Activated naive CD4-positive, alpha-beta T cell treated with Interleukin-2 at 50 U/mL for 16 hours (primary cell): ENCODE results near the gene DHRS3.
A peak's percentile ranks its signal among the peaks of the same experiment; 100 is the strongest.

Experiments
- DNase-seq: peaks from one replicate; pipeline ENCODE4 v3.0.0-alpha.2; 2020

Gene DHRS3

DNA sequence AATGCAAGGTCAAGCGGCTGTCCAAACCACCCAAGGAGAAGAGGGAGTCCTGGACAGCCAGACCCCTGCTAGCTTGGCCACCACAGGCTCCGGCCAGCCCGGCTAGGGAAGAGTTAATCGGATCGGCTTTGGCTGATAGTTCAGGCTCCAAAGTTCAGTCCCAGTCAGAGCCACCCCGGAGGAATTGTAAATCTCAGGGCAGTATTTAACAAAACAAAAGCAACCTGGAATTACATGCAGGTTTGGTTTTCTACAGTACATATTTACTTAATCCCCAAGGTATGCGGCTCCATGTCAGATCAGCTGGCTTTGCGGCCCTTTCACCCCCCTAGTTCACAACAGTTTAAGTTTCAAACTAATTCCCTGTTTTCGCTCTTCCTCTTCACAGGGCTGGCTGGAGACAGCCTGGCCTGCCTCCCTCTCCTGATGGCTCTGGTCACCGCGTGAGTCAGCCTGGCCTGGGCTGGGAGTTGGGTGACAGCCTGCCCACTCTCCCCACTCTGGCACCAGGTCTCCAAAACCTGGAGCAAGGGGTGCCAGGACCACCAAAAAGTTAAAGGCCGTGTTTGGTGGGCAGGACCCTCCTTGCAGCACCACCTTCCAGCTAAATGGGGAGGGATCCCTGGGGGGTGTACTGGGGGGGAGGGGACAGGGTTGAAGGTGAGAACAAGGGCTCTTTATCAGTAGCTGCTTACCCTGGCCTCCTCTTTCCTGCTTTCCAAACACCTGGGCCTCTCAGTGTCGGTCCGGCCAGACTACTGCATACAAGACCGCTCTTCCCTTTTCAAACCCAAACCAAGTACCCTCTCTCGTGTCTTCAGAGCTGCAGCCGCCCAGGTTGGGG, 1.9 kb downstream of the DHRS3 start:
- DNase-seq = no peak

DNA sequence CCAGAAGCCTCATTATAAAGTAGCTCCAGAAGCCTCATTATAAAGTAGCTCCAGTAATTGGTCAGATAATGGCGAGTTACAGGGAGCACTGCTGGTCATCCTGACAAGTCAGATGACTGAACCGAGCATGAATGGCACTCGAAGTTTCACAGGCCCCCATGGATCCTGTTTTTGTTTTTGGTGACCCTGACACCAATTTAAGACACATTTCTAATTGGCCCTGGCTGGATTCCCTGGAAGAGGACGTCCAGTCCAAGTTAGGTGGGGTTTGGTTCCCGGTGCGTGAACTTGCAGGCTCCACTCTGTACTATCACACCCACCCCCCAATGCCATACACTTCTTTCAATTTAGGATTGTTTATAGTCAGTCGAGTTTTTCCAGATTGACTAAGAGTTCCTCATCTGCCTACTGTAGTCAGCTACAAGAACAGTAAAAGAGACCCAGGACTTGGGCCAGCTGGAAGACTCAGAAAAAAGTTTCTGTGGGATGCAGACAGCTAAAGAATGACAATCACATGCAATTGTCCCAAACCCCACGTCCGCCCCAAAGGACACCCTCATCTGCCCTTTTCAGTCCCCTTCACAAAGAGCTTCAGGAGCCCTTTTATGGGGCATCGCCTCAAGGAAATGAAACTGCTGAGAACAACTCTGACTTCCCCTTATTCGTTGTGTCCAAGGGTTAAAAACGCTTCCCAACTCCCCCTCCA, 2.7 kb downstream of the DHRS3 start:
- no peak for DNase-seq

DNA sequence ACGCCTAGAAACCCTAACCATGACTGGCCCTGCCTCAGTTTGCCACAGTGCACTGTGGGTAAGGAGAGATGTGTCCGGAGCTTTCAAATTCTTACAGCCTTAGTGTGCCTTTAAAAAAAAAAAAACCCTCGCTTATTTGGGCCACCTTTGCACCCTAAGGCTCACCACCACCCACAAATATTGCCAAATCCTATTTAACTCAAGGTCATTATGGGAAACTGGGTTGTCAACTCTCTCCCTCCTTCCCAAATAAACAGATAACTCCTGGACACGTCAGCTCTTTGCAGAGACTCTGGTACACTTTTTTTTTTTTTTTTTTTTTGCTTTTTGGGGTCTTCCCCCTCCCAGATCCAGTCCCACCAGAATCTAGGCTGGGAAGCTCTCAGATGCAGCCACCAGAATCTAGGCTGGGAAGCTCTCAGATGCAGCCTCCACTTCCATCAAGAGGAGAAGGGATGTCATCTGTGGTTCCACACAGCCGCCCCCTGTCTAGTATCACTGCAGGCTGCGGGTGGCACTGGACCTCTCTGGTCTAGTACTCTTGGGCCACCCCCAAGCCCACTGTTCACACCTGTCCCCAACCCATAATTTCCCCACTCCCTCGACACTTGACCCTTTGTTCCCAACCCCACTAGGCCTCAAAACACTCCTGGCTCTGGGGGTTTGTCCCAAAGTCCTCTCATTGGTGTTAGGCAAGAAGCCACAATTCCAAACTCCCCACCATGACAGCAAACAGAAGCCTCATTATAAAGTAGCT, 3.4 kb downstream of the DHRS3 start:
- DNase-seq = no peak

DNA sequence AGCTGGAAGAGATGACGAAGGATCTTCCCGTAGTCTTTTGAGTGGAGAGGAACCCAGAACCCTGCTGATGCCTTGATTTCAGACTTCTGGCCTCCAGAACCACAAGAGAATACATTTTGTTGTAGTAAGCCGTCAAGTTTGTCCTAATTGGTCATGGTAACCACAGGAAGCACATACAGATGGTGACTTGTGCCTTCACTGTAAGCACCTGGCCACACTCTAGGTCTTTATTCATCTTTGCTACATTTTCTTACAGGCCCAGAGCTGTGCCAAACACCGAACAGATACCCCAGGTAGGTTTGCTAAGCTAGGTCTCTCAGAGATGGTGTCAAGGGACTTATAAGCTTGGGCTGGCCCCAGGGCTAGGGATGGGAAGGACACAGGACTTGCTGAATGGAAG, 4.8 kb downstream of the DHRS3 start:
- no peak for DNase-seq

DNA sequence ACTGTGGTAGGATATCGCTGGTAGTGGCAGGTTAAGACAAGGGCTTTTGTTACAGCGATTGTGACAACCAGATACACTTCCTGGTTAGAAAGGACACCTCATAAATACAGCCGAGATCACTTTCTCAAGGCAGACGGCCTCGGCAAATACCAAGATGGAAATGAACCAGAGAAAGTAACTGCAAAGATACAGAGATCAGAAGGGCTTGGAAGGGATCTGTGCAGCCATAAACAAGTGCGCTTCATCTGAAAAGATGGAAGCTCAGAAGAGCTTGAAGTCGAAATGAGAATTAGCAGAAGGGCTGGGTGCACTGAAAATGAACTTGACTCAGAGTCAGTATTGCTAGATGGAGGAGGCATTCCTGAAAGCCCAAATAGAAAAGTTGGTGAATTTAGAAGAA, 7.1 kb downstream of the DHRS3 start:
- DNase-seq = no peak

DNA sequence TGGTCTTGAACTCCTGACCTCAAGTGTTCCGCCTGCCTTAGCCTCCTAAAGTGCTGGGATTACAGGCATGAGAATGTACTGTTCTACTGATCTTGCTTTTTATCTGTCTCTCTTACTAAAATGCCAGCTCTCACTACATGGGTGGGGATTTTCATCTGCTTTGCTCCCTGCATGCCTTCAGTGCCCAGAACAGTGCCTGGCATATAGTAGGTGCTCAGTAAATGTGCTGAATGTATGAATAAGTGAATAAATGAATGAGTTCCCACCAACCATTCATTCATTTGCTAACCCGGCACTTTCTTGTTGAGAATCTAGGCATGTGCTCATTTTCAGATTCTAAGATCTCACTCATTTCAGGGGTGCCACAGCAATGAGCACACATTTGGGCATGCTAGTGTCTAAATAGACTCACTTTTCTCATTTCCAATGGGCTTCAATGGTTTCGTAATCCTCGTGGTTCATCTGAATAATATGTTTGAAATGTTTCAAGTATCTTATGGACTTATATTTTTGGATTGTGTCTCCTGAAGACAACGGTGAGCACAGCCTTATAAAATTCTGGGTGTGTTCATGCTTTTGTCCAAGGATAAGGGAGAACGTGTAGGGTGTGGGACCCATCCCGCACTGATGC, 7.6 kb downstream of the DHRS3 start:
- DNase-seq = no peak

DNA sequence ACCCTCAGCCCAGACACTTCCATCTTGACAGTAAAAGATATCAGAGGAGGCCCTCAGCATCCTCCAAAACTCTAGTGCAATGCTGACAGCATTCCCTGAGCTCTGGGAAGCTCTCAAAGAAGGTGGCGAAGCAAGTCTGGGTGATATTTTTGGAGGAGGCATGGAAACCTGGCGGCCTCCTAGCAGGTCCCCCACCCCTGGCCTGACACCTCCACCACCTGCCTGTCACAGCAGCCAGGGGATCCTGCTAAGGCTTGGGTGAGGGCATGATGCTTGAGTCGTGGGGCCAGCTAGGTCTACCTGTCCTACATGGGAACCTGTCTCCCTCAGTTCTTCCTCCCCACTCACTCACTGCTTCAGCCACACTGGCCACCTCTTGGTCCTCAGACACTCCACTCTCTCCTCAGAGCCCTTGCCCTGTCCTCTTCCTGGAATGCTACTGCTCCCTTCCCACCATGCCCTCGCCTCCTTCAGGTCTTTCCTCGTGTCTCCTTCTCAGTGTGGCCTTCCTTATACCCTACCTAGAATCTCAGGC, 8.5 kb downstream of the DHRS3 start:
- no peak for DNase-seq

DNA sequence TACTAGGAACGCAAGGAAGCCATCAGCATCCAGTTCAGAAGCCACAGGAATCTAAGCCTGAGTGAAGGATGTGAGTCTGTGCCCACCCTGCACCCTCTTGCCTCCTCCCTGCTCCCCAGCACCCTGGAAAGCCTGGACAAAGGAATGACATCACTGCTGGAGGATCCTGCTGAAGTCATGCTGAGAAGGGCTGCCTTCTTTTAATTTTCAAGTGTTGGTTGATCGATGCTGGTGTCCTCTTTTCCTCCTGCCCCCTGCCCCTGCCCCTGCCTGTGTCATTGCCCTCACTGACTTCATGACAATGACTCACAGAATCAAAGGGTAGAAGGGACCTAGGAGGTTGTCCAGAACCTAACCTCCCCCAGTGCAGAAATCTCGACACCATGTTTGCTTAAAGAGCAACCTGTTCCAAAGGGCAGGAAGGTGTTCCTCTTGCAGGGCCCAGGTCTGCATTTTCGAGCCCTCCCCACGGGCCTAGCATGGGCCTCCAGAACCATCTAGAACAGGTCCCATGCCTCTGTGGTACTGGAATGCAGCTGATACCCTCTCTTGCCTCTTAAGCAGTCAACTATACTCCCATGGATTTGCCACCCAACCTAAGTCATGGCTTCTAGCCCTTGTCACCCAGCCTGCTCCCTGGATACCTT, 9.6 kb downstream of the DHRS3 start:
- DNase-seq = no peak

DNA sequence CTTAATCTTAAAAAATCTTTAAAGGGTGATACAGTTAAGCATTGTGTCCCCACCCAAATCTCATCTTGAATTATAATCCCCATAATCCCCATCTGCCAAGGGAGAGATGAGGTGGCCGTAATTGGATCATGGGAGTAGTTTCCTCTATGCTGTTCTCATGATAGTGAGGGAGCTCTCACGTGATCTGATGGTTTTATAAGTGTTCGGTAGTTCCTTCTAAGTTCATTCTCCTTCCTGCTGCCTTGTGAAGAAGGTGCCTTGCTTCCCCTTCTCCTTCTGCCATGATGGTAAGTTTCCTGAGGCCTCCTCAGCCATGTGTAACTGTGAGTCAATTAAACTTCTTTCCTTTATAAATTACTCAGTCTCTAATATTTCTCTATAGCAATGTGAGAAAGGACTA, 10.7 kb downstream of the DHRS3 start:
- no peak for DNase-seq

DNA sequence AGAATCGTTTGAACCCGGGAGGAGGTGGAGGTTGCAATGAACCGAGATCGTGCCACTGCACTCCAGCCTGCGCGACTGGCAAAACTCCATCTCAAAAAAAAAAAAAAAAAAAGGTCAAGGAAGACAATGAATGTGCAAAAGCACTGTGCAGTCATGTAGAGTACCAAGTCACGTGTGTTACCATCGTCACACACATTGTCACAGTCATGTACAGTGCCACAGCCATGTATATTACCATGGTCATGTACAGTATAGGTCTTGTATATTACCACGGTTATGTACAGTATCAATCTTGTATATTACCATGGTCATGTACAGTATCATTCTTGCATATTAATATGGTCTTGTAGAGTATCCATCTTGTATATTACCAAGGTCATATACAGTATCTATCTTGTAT, 13.0 kb downstream of the DHRS3 start:
- DNase-seq = no peak

DNA sequence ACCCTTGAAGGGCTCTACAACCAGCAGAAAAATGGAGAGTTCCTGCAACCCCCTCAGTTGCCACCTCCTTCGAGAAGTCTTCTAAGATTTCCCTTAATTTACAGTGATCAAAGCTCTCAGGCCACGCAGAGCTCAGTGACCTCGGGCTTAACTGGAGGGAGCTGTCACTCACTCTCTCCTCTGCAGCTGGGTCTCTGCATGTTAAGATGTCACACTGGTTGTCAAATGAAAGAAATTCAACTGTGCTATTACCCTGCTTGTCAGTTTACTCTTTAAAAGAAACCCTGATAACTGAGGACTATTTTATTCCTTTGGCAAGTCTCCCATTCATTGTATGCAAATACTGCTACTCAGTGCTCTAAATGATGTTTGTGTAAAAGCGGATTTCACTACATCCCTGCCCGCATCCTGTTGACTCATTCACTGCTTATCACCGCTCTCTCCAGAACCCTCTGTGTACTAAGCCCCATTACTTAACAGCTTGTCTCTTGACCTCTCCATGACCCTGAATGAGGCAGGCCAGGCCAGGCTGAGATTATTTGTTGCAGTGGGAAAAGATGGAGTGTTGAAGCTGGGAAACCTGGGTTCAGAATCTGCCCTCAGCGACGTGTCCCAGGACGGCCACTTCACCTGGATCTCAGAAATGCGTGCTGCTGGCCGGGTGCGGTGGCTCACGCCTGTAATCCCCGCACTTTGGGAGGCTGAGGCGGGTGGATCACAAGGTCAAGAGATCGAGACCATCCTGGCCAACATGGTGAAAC, 13.7 kb downstream of the DHRS3 start:
- peak; percentile 66 for DNase-seq

DNA sequence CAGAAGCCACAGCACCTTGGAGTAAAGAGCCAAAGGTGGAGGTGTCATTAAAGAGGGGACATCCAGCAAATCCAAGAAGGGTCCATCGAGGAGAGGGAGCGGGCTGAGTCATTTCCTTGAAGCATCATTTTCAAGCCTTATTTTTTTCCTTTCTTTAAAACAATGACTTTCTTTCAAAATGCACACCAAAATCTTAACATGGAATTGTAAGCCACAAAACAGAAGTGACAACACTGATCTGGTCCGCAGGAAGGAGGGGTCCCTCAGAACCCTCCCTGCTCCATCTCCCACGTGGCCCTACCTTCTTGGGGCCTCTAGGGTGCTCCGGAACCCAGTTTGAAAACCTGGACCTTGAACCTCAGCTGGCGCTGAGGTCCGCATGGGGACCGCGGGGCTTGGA, 14.8 kb downstream of the DHRS3 start:
- DNase-seq = no peak

DNA sequence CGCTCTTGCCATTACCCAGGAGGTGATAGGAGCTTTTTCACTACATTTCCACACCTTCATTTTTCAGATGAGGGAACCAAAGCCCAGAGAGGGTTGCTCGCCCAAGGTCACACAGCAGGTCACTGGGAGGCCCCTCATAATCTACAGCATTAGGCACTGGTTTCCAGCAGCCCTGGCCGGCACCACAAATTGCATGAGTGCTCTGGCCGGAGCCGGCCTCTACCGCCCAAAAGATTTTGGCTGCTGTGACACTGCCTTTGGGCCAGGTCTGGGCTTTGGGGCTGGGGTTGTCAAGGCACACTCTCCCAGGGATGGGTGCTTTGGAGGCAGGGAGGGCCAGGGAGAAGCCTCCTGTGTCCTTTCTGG, 15.4 kb downstream of the DHRS3 start:
- no peak for DNase-seq

DNA sequence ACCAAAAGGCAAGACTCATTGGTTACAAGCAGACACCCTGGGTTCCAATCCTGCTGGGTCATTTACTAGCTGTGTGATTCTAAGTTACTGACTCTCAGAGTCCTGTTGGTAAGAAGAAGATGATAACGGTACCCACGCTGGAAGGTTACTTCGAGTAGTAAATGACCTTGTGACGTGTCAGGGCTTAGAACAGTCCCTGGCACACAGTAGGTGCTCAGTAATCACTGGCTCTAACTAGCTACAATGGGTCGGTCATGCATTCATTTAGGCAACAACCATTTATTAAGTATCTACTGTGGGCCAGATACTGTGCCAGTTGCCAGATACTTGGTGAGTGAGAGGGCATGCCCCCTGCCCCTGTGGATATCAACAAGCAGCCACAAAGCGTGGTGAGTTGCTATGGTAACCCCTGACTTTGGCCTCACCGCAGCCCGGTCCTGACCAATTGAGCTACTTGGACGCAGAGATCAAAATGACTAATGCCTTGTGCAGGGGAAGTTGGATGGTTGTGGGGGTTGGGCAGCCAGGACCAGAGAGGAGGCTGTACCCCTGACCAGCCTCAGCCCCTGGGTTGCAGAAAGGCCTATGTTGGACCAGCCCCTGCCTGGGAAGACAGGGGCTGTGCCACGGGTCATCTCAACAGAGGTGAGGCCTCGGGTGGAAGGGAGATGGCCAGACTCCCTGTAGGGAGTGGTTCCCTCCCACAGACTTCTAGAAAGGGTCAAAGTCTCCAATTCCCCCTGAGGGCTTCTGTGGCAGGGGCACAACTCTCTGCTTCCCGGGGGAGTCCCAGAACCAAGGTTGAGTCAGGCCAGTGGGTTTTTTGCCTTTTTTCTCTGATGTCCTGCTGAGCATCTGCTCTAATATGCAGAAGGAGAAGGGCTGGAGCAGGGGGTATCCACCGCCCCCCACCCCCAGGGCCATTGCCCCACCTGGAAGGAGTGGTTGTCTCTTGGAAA, 16.0 kb downstream of the DHRS3 start:
- DNase-seq = no peak

DNA sequence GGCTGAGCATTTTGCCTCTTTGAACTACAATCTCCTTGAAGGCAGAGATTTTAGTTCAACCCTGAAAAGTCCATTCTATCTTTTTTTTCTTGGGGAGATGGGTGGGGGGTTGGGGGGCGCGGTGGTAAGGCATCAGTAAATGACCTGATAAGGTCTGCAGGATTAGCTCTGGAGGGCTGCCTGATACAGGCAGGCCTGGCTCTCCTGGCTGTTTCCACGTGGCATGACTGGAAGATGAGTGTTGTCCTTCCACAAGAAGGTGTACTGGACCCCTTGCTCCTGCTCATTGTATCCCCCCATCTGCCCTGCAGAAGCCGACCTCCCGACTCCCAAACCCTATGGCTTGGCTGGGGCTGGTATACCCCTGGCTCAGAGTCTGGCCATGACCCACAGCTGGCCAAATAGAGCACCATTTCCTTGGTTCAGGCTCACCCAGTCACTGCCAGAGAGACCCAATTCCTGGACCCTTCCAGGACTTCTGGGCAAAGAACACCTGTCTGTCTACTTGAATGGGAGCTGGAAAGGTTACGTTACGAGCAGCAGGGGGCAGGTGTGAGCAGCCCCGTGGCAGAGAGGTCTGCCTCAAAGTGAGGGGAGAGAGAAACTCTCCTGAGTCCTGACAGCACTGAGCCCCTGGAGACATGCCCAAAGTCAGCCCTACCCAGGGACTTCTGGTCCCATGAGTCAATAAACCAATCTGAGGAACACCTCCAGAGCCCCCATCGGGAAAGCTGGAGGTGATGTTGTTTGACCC, 17.0 kb downstream of the DHRS3 start:
- DNase-seq = peak; percentile 56

DNA sequence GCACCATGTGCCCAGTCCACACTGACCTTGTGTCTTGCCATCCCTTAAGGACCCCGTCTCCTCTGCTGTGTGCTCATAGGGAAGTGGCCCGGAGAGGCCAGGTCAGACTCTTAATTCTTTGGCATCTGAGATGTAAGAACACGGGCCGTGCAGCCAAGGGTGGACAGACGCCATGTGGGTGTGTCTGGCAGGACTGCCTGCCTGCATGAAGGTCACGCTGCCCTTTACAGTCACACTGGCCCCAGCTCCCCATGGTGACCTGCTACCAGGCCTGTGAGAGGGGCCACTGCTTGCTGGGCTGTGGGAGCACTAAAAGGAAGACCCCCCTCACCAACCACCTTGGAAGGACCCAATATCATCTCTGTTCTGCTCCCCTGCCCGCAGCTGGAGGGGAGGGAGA, 17.7 kb downstream of the DHRS3 start:
- no peak for DNase-seq

DNA sequence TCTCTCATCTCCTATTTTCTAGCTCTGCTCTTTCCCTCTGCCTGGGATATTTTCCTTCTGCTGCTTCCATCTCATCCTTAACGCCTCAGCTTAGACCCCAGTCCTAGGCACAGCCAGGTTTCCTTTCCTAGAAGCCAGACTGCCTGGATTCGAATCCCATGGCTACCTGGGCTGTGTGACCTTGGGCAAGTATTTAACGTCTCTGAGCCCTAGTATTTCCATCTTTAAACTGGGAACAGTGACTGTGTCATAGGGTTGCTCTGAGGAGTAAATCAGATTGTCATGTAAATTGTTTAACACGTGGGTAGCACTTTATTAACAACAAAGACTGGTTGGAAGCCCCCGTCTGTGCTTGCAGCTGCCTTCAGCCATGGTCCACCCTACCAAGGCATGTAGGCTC, 18.4 kb downstream of the DHRS3 start:
- DNase-seq = no peak

DNA sequence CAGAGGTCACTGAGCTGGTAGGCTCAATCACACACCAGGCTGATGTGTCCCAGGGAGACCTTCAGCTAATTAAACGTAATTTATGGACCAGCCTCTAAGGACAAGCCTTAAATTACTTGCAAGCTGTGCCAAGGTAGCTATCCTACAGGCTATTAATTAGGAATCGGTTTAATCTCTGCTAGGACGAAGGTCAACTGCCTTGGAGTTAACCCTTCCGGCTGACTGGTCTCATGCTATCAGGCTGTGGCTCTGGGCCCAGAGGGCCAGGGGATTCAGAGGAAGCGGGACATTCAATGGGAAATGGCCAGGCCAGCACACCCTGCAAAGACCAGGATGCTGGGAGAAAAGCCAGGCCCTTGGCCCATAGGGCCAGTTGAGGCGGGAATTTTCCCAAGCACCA, 19.0 kb downstream of the DHRS3 start:
- no peak for DNase-seq

DNA sequence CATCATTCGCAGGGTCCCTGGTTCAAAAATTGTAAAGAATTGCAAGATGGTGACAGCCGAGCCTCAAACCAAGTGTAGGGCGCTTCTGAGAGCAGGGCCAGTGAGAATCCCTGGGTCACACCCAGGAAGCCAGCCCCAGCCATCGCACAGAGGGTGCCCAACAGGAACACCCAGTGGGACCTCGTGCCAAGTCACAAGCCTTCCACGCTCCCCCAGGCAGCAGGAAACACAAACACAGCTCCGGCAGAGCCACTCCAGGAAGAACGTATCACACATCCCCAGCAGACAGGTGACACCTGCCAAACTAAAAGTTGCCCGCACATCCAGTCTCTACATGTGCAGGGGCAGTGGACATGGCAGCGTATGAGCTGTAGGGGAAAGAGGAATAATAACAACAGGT, 20.2 kb downstream of the DHRS3 start:
- no peak for DNase-seq
